ENCODE data around the gene P2RX7. TPM values are rescaled to one million over a fixed set of nuclear protein-coding genes. Genes with fewer than 3 reads are reported as not detected.
A peak's percentile ranks its signal among the peaks of the same experiment; 100 is the strongest.

The P2RX7 gene
- total RNA-seq, result 1 to 10 TPM; 2.5 to 4.8 (median 2.9) TPM

- ATAC-seq (peak; percentile 23 to 29), DNase-seq (peak; percentile 22)
- H3K9me3 Mint-ChIP-seq, result peaks cover 3% of the 10 kb centered on the region
- peaks cover 2% of the 10 kb centered on the region for H3K36me3 Mint-ChIP-seq (ENCODE audit: insufficient read depth)
- peak within 1 kb of the TSS; percentile 81 for H3K4me3 Mint-ChIP-seq
- peaks cover 67% of the 10 kb centered on the region for H3K4me1 Mint-ChIP-seq (ENCODE audit: low read depth)
- no peaks in the 10 kb centered on the region for H3K27me3 Mint-ChIP-seq (ENCODE audit: low read depth)
Observed at GRCh38 chr12:121132601-121133481, at the start of gene P2RX7. Gene P2RX7, plus strand, starts transcription at chr12:121132876. Its CDS starts 95 bp downstream, at chr12:121132971.

GRCh38 chr12:121084229-121084628 lies 48.4 kb upstream of the P2RX7 start:
- ATAC-seq (no peak), DNase-seq (no peak)
- H3K4me3 Mint-ChIP-seq, result no peak overlapping the region

GRCh38 chr12:121085069-121085468 lies 47.6 kb upstream of the P2RX7 start:
- ATAC-seq, result no peak
- Mint-ChIP-seq H3K4me3 (no peak overlapping the region), H3K27me3 (ENCODE audit: low read depth) (no peaks in the 10 kb centered on the region), H3K9me3 (no peaks in the 10 kb centered on the region), H3K4me1 (ENCODE audit: low read depth) (peaks cover 12% of the 10 kb centered on the region), H3K36me3 (ENCODE audit: insufficient read depth) (no peaks in the 10 kb centered on the region)
- DNase-seq, result no peak

More at GRCh38 chr12:121084229-121084628, 48.4 kb upstream of the P2RX7 start:
- no peaks in the 10 kb centered on the region for H3K27me3 Mint-ChIP-seq (ENCODE audit: low read depth)
- H3K36me3 Mint-ChIP-seq (ENCODE audit: insufficient read depth), result no peaks in the 10 kb centered on the region
- H3K9me3 Mint-ChIP-seq, result no peaks in the 10 kb centered on the region
- peaks cover 12% of the 10 kb centered on the region for H3K4me1 Mint-ChIP-seq (ENCODE audit: low read depth)

GRCh38 chr12:121085506-121086353 lies 46.9 kb upstream of the P2RX7 start:
- Mint-ChIP-seq H3K36me3 (ENCODE audit: insufficient read depth) (no peaks in the 10 kb centered on the region), H3K4me3 (no peak overlapping the region), H3K9me3 (no peaks in the 10 kb centered on the region), H3K27me3 (ENCODE audit: low read depth) (no peaks in the 10 kb centered on the region), H3K4me1 (ENCODE audit: low read depth) (peaks cover 13% of the 10 kb centered on the region)
- no peak for ATAC-seq
- no peak for DNase-seq

DNA sequence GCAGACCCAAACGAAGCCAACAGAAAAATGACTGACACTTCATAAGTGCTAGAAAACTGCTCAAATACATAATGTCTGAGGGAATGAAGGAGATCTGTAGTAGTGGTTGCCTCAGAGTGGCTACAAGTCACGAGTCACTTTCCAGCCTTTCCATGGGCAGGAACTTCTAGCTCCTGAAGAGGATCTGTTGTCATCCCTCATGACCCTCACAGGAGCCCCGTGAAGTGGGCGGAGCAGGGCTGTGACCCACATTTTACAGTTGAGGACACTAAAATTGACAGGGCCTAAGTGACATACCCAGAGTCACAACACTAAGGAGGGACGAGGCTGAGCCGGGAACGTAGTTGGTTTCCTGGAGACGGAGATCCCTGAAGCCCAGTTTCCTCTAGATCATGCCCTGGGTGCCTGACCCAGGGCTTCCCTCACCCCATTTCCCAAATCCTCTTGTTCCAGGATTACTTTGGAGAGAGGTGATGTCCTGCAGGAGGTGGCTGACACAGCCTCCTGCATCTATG lies 45.8 kb upstream of the P2RX7 start:
- Mint-ChIP-seq H3K4me3 (no peak overlapping the region), H3K27me3 (ENCODE audit: low read depth) (no peaks in the 10 kb centered on the region), H3K9me3 (no peaks in the 10 kb centered on the region), H3K36me3 (ENCODE audit: insufficient read depth) (no peaks in the 10 kb centered on the region), H3K4me1 (ENCODE audit: low read depth) (peaks cover 22% of the 10 kb centered on the region)
- ATAC-seq (no peak), DNase-seq (no peak)

- Mint-ChIP-seq H3K27me3 (ENCODE audit: low read depth) (no peaks in the 10 kb centered on the region), H3K4me1 (ENCODE audit: low read depth) (peaks cover 29% of the 10 kb centered on the region), H3K4me3 (no peak overlapping the region), H3K36me3 (ENCODE audit: insufficient read depth) (no peaks in the 10 kb centered on the region), H3K9me3 (no peaks in the 10 kb centered on the region)
- DNase-seq (no peak), ATAC-seq (peak in 1 of 2 donors; percentile 41)
Observed at GRCh38 chr12:121087467-121088194, 45.0 kb upstream of the P2RX7 start.

DNA sequence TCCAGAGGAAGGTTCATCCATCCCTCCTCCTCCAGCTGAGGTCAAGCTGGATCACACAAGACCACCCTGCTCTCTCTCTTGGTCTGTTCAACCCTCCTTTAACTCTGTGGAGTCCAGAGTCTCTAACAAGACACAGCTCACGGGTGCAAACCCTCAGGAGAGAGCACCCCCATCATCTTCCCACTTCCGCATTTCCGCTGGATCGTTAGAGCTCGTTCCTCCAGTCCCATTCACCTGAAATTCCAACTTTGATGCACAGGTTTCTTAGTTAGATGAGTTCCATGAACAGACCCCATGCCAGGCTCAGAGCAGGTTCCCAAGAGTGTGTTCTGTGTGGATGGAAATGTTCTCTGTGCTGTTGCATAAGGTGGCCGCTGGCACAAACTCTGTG lies 44.5 kb upstream of the P2RX7 start:
- DNase-seq (no peak), ATAC-seq (no peak)
- no peaks in the 10 kb centered on the region for H3K9me3 Mint-ChIP-seq
- H3K27me3 Mint-ChIP-seq (ENCODE audit: low read depth), result no peaks in the 10 kb centered on the region
- peaks cover 35% of the 10 kb centered on the region for H3K4me1 Mint-ChIP-seq (ENCODE audit: low read depth)
- H3K4me3 Mint-ChIP-seq, result no peak overlapping the region
- H3K36me3 Mint-ChIP-seq (ENCODE audit: insufficient read depth), result no peaks in the 10 kb centered on the region

- Mint-ChIP-seq H3K4me1 (ENCODE audit: low read depth) (peaks cover 41% of the 10 kb centered on the region), H3K27me3 (ENCODE audit: low read depth) (no peaks in the 10 kb centered on the region), H3K36me3 (ENCODE audit: insufficient read depth) (no peaks in the 10 kb centered on the region), H3K4me3 (no peak overlapping the region), H3K9me3 (no peaks in the 10 kb centered on the region)
- DNase-seq (no peak), ATAC-seq (no peak)
Observed at GRCh38 chr12:121089031-121089812, 43.5 kb upstream of the P2RX7 start.

GRCh38 chr12:121089813-121090430 lies 42.8 kb upstream of the P2RX7 start:
- ATAC-seq, result no peak
- Mint-ChIP-seq H3K9me3 (no peaks in the 10 kb centered on the region), H3K4me1 (ENCODE audit: low read depth) (peaks cover 45% of the 10 kb centered on the region), H3K36me3 (ENCODE audit: insufficient read depth) (no peaks in the 10 kb centered on the region), H3K4me3 (no peak overlapping the region), H3K27me3 (ENCODE audit: low read depth) (no peaks in the 10 kb centered on the region)
- no peak for DNase-seq

GRCh38 chr12:121090586-121091514 lies 41.8 kb upstream of the P2RX7 start:
- Mint-ChIP-seq H3K4me3 (no peak overlapping the region), H3K36me3 (ENCODE audit: insufficient read depth) (no peaks in the 10 kb centered on the region), H3K27me3 (ENCODE audit: low read depth) (no peaks in the 10 kb centered on the region), H3K4me1 (ENCODE audit: low read depth) (peaks cover 55% of the 10 kb centered on the region), H3K9me3 (no peaks in the 10 kb centered on the region)
- DNase-seq, result no peak
- no peak for ATAC-seq

- Mint-ChIP-seq H3K4me1 (ENCODE audit: low read depth) (peaks cover 60% of the 10 kb centered on the region), H3K27me3 (ENCODE audit: low read depth) (no peaks in the 10 kb centered on the region), H3K4me3 (no peak overlapping the region), H3K36me3 (ENCODE audit: insufficient read depth) (no peaks in the 10 kb centered on the region), H3K9me3 (no peaks in the 10 kb centered on the region)
- ATAC-seq, result no peak
- no peak for DNase-seq
Observed at GRCh38 chr12:121092034-121092433, 40.6 kb upstream of the P2RX7 start.

- no peaks in the 10 kb centered on the region for H3K36me3 Mint-ChIP-seq (ENCODE audit: insufficient read depth)
- no peaks in the 10 kb centered on the region for H3K27me3 Mint-ChIP-seq (ENCODE audit: low read depth)
- no peak overlapping the region for H3K4me3 Mint-ChIP-seq
- H3K9me3 Mint-ChIP-seq, result no peaks in the 10 kb centered on the region
- peaks cover 50% of the 10 kb centered on the region for H3K4me1 Mint-ChIP-seq (ENCODE audit: low read depth)
- ATAC-seq, result no peak
- no peak for DNase-seq
Observed at GRCh38 chr12:121093487-121093891, 39.2 kb upstream of the P2RX7 start.
